Uterus (tissue), 4 donors: ENCODE data around the gene FOSL2. TPM values are rescaled to one million over a fixed set of nuclear protein-coding genes. Genes with fewer than 3 reads are reported as not detected.

ENCODE experiments used
- DNase-seq, 2 donors: peaks; one replicate each; pipeline ENCODE4 v3.0.0-alpha.2; 2019 to 2020
- H3K27ac ChIP-seq, 2 donors: fragments of 200-600 bp; sonication (generic); 1 replicate in 1 of 2; 2 replicates in 1 of 2; pipeline ENCODE4 v1.5.1; 2016 to 2018
- H3K27me3 ChIP-seq, 2 donors: fragments of 200-600 bp; sonication (generic); one replicate each; pipeline ENCODE4 v1.5.1; 2018 to 2019; ENCODE audit warnings: control low read depth in 1 of 2
- H3K36me3 ChIP-seq, 2 donors: fragments of 200-600 bp; sonication (generic); one replicate each; pipeline ENCODE4 v1.5.1; 2019; ENCODE audit warnings: control low read depth in 1 of 2
- H3K4me1 ChIP-seq, 2 donors: fragments of 200-600 bp; sonication (generic); one replicate each; pipeline ENCODE4 v1.5.1; 2018 to 2019; ENCODE audit warnings: control low read depth in 1 of 2
- H3K4me3 ChIP-seq, 2 donors: fragments of 200-600 bp; sonication (generic); 1 replicate in 1 of 2; 2 replicates in 1 of 2; pipeline ENCODE4 v1.5.1; 2018 to 2019; ENCODE audit warnings: mild to moderate bottlenecking in 1 of 2
- H3K9me3 ChIP-seq, 2 donors: fragments of 200-600 bp; sonication (generic); one replicate each; pipeline ENCODE4 v1.5.1; 2019; ENCODE audit warnings: control low read depth in 1 of 2
- POLR2A ChIP-seq, 2 donors: fragments of 450-650 bp; IDR thresholded peaks; one replicate each; pipeline ENCODE4 v1.6.1; 2016; ENCODE audit warnings: antibody characterized with exemption in 2 of 2, mild to moderate bottlenecking in 1 of 2, moderate library complexity in 1 of 2
- intact Hi-C: fragments of 100-400 bp; cut with DNase I; formaldehyde crosslinking; loops from one replicate; pipeline ENCODE4 v1.15.1; 2023; ENCODE audit warnings: low total_unique reads
- total RNA-seq, 4 donors: library from RNA; depleted of rRNA in 3 of 4; stranded (reverse); fragments of >200 nt in 3 of 4; gene quantifications; one replicate each; pipeline versions ENCODE4 v1.1.0 to v1.2.4, GENCODE V29; 2014 to 2023
- TF ChIP-seq, protein P1 (sequence below), 4 experiments: fragments of 200-600 bp in 2 of 4; fragments of 450-650 bp in 2 of 4; sonication (generic) in 2 of 4; IDR thresholded peaks; one replicate each; pipeline ENCODE4 v1.5.1; 2016 to 2019; ENCODE audit warnings: antibody characterized with exemption in 4 of 4, mild to moderate bottlenecking in 2 of 4, moderate library complexity in 1 of 4
- donor health status: DM: yes; HTN: yes; CAD: no.

The FOSL2 gene
- total RNA-seq, 4 donors from 2014 or later: 39.8 to 134 (median 58.7) TPM

- no peak for DNase-seq
- H3K27ac ChIP-seq: peak overlapping the region; percentile 63 to 65
- intact Hi-C loops: no loop called here
- TF ChIP-seq POLR2A (IDR thresholded peaks at IDR 0.05): no peak
- TF ChIP-seq, protein P1, sequence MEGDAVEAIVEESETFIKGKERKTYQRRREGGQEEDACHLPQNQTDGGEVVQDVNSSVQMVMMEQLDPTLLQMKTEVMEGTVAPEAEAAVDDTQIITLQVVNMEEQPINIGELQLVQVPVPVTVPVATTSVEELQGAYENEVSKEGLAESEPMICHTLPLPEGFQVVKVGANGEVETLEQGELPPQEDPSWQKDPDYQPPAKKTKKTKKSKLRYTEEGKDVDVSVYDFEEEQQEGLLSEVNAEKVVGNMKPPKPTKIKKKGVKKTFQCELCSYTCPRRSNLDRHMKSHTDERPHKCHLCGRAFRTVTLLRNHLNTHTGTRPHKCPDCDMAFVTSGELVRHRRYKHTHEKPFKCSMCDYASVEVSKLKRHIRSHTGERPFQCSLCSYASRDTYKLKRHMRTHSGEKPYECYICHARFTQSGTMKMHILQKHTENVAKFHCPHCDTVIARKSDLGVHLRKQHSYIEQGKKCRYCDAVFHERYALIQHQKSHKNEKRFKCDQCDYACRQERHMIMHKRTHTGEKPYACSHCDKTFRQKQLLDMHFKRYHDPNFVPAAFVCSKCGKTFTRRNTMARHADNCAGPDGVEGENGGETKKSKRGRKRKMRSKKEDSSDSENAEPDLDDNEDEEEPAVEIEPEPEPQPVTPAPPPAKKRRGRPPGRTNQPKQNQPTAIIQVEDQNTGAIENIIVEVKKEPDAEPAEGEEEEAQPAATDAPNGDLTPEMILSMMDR (IDR thresholded peaks at IDR 0.05): no peak
- H3K4me1 ChIP-seq: peaks cover 44 to 52% of the 10 kb centered on the region in 2 donors
- no peaks in the 10 kb centered on the region for H3K9me3 ChIP-seq
- H3K4me3 ChIP-seq: no peak overlapping the region
- no peaks in the 10 kb centered on the region for H3K36me3 ChIP-seq
- no peaks in the 10 kb centered on the region for H3K27me3 ChIP-seq
These were observed 14.7 kb downstream of the FOSL2 start for GRCh38 chr2:28407131-28407975.

DNA sequence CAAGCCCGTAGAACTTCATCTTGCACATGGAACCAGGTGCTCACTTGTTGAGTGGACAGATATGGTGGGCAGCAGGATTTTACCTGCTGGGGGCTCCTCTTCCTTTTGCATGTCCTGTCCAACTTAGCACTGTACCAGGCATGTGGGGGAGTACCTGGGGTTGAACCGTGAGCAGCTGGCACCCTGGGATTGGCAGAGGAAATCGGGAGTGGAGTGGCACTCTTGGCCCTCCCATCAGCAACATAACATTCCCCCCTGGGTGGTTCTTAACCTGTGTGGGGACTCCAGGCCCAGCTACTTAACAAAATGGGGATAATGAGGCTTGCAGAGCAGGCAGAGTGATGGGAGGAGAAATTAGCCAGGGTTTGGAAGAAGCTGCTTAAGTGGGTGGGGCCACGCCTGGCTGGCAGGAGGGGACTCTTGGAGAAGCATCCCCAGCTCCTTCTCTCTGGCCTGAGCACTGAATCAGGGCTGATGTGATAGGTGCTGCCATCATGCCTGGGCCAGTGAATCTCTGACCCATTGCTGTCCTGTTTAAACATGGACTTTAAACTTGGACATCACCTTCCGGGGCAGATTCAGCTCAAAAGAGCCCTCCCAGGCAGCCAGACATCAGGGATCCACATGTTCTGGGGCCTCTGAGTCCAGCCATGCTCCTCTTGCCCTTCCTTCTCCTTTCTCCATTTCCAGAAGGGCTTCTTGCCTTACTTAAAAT lies 15.5 kb downstream of the FOSL2 start:
- TF ChIP-seq, protein P1 (IDR thresholded peaks at IDR 0.05): no peak
- no peak for TF ChIP-seq POLR2A (IDR thresholded peaks at IDR 0.05)
- no peaks in the 10 kb centered on the region for H3K36me3 ChIP-seq
- no peaks in the 10 kb centered on the region for H3K27me3 ChIP-seq
- intact Hi-C loops: no loop called here
- H3K27ac ChIP-seq: peak overlapping the region; percentile 50 to 65
- H3K4me1 ChIP-seq: peaks cover 38 to 47% of the 10 kb centered on the region in 2 donors
- no peaks in the 10 kb centered on the region for H3K9me3 ChIP-seq
- H3K4me3 ChIP-seq: no peak overlapping the region
- no peak for DNase-seq

GRCh38 chr2:28408764-28409599 lies 16.3 kb downstream of the FOSL2 start:
- intact Hi-C loops: no loop called here
- Histone ChIP-seq H3K27me3 (no peaks in the 10 kb centered on the region), H3K4me1 (peaks cover 30 to 39% of the 10 kb centered on the region in 2 donors), H3K27ac (peak overlapping the region; percentile 50 to 65), H3K36me3 (no peaks in the 10 kb centered on the region), H3K9me3 (no peaks in the 10 kb centered on the region), H3K4me3 (no peak overlapping the region)
- TF ChIP-seq POLR2A (IDR thresholded peaks at IDR 0.05): no peak
- TF ChIP-seq, protein P1 (IDR thresholded peaks at IDR 0.05): no peak
- DNase-seq: peak in 1 of 2 donors; percentile 51

- Histone ChIP-seq H3K36me3 (no peaks in the 10 kb centered on the region), H3K27ac (peak overlapping the region in 1 of 2 donors; percentile 22)
- intact Hi-C loops: no loop called here
These were observed 18.6 kb downstream of the FOSL2 start for GRCh38 chr2:28411166-28411755.

More at GRCh38 chr2:28411166-28411755, 18.6 kb downstream of the FOSL2 start:
- H3K27me3 ChIP-seq: no peaks in the 10 kb centered on the region
- DNase-seq: no peak
- TF ChIP-seq, protein P1 (IDR thresholded peaks at IDR 0.05): no peak
- no peak for TF ChIP-seq POLR2A (IDR thresholded peaks at IDR 0.05)
- no peaks in the 10 kb centered on the region for H3K9me3 ChIP-seq
- H3K4me1 ChIP-seq: peaks cover 27 to 35% of the 10 kb centered on the region in 2 donors
- no peak overlapping the region for H3K4me3 ChIP-seq
